ENCODE measurements around the gene ROBO1. TPM values are rescaled to one million over a fixed set of nuclear protein-coding genes. Genes with fewer than 3 reads are reported as not detected.

Gene ROBO1
- polyA plus RNA-seq, 3 donors = 86.9 to 107 (median 102) TPM

- no peak for DNase-seq
Observed at GRCh38 chr3:79172241-79172640, 595.6 kb downstream of the ROBO1 start.

DNA sequence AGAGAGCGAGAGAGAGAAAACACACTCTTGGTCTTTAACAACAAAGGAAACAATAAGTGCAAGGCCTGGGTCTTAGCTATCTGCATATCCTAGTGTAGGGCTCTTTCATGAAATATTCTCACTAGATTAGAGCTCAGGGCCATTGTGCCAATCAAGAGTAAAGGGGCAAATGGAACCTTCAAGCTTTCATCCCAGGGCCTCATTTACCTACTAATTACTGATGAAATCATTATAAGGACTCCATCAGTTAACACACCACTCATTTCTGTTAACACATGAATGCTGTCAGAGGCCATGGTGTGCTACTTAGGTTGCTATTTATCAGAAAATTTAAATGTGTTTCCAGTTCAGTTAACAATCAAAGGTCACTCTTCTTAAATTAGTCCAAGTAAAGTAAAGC lies 597.8 kb downstream of the ROBO1 start:
- no peak for DNase-seq

DNA sequence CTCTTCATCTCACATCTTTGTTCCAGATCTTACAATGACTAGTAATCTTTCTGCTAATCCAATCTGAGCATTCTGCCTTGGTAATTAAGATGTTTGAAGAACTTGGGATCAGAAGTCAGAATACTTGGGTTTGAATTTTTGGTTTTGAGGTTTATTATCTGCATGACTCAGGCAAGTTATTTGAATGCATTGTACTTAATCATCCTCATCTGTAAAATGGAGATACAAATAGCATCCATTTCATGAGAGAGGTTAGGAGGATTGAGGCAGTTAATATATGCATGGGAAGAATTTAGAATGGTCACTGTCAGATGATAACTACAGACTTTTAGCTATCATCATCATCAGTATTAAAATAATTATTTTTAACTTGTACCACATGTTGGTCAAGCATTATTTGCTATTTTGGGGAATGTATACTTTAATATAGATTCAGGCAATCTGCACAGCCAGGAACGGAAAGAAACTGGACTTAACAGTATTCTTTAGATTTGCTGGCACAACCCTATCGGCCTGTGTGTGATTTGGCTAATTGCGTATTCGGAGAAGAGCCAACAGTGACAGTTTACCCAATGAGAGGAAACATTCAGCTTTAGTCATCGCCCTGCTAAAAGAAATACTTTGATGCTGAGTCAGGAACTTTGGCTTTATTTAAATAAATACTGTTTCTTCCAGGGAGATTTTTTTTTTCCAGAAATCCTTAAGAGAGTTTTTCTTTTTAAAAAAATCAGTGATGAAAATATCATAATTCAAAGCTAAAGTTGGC lies 600.0 kb downstream of the ROBO1 start:
- no peak for DNase-seq

- DNase-seq = no peak
Observed at GRCh38 chr3:79162653-79163052, 605.1 kb downstream of the ROBO1 start.

DNA sequence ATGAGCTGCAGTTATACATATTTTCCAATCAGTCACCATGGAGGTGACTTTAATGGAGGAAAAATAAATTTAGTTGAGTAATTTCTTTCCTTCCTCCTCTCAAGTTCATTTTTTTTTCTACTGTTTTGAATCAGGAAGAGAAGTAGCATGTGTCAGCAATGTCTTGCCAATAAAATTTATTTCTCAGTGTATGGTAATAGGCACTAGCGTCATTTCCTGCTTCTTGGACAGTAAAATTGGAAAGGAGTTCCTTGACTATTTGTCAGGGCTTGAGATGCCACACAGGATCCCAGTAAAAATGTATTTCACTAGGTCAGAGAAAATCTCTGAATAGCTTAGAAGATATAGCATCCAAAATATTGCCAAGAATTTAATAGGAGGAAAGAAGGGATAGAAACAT lies 605.9 kb downstream of the ROBO1 start:
- no peak for DNase-seq

- DNase-seq = no peak
Observed at GRCh38 chr3:79160421-79160820, 607.4 kb downstream of the ROBO1 start.

DNA sequence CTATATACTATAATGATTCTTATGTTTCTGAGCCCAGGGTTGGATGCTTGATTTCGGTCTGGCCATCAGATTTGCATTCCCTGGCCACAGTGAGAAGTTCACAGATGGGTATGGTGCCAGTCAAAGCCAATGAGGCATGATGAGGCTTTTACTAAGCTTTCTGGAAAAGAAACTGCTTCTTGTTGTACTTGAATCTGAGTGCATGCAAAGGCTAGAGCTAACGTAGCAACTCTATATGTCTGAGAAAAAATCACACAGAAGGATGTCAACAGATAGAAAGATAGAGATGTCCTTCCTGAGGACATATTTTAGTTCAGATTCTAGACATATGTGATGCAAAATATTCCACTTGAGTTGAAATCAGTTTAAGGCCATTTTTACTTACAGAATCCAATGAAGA lies 608.1 kb downstream of the ROBO1 start:
- DNase-seq = no peak

DNA sequence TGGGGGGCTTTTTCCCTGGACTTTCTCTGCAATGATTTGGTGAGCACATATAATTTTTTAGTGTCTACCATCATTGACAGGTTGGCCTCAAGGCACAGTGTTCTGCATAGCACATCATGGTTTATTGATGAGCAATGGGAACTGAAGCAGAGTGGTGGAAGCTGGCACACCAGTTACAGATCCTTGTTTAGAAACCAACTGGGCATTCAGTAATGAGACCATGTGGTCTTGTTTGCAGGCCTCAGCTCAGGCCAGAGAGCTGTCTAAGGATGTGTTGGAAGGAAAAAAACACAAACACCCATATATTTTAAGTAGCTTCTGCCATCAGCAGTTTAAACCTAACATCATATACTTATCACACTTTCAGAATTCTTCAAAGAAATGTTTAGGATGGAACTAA lies 610.6 kb downstream of the ROBO1 start:
- DNase-seq = no peak

DNA sequence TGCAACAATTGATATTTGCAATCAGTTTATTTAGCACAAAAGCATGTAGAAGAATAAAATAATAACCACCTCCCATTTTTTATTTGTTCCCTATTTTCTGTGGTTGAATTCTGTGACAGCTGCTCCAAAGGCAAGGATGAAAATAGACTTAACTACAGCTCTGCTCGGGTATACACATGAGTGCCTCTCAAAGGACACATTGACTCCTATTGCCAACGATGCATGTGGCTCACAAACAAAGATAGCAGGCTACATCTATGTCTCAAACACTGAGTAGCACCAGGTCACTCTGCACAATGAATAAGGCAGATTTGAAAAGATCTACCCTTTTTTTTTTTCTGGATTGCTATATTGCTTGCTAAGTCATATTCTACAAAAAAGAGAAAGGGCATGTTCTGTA lies 612.9 kb downstream of the ROBO1 start:
- DNase-seq = no peak

DNA sequence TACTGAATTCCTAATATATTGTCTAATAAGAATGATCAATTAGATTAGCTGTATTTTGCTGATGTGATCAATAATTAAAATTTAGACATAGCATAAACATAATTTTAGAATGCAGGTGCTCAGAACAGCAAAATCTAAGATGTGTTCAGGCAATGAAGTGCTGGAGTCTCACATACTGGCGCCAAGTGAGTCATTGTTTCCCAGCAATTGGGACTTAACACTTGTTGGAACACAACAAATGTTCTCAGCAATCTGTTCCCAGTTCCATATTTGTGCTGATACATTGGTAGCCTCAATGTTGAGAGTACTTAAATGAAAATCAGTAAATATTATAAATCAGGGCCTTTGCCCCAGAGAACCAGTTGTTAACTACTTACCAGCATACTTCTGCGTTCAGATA lies 619.0 kb downstream of the ROBO1 start:
- no peak for DNase-seq

DNA sequence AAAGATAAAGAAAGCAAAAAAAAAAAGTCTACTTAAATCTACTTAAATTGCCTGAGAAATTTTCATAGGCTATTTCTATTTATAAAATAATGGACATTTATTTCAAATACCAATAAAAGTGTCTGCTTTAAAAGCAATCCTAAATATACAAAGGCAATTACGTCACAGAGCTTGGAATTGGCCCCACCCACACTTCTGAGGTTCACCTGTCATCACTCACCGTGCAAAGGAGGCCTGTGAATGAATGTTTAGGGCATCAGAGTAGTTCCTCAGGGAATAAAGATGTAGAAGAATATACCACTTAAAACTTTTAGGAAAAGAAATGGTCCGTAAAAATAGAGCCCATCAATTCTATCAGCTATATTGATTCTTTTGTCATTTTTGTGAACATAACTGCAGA lies 621.8 kb downstream of the ROBO1 start:
- DNase-seq = no peak

GRCh38 chr3:79140708-79141107 lies 627.1 kb downstream of the ROBO1 start:
- DNase-seq = no peak

GRCh38 chr3:79139395-79140068 lies 628.3 kb downstream of the ROBO1 start:
- DNase-seq = no peak

- DNase-seq = no peak
Observed at GRCh38 chr3:79125313-79125984, 642.3 kb downstream of the ROBO1 start.

DNA sequence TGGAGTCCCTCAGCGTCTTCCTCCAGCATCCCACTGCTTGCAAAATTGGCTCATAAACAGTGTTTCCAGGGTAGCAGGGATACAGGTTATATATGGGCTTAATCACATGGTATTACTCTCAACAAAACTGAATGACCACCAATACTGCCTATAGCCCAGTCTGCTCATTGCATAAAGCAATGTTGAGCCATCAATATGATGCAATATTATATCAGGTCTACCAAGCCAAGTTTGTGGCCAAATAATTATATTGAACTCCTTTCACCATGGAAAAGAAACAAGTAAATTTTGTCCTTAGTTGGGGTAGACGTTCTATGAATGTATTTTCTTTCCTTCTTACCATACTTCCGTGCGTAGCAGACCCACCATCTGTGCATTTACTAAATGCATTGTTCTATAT lies 652.3 kb downstream of the ROBO1 start:
- DNase-seq = no peak

DNA sequence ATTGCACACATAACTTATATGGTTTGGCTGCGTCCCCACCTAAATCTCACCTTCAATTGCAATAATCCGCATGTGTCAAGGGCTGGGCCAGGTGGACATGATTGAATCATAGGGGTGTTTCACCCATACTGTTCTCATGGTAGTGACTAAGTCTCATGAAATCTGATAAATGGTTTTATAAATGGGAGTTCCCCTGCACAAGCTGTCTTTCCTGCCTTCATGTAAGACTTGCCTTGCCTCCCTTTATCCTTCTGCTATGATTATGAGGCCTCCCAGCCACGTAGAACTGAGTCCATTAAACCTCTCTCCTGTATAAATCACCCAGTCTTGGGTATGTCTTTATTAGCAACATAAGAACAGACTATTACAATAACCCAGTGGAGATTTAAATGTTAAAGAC lies 653.9 kb downstream of the ROBO1 start:
- no peak for DNase-seq

- DNase-seq = peak; percentile 46
Observed at GRCh38 chr3:79111375-79112052, 656.3 kb downstream of the ROBO1 start.

DNA sequence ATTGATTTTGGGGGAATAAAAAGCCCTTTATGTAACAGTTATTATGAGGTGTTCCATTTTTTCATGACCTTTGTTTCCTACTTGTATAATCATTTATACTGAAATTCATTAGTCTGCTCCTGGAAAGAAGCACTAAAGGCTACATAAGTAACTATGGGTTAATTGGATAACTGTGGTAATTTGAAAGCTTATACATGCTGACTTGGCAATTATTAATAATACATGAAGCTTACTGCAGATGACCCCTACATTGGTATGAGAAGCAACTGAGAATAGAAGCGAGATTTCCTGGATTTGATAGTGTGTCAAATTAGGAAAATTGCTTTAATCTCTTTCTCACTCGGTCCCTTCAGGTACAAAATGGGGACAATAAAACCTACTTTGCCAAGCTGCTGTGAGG lies 658.0 kb downstream of the ROBO1 start:
- DNase-seq = no peak

DNA sequence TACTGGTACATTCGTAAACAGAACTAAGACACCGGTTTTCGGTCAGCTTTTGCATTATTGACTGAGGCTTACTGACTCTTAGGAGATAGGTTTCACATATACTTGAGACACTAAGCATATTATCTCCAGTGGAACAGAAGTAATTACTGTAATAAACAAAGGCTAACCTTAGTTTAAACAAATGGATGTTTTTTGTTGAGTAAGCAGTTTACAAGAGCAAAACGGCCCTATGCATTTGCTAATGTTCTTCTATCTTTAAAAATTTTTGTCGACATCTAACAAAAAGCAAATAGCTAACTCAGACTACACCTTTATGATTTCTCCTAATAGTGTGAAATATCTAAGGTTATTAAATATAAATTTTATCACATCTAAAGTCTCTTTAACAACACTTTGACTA lies 664.5 kb downstream of the ROBO1 start:
- no peak for DNase-seq

- DNase-seq = no peak
Observed at GRCh38 chr3:79097964-79098660, 669.7 kb downstream of the ROBO1 start.

- DNase-seq = no peak
Observed at GRCh38 chr3:79094654-79095053, 673.1 kb downstream of the ROBO1 start.

DNA sequence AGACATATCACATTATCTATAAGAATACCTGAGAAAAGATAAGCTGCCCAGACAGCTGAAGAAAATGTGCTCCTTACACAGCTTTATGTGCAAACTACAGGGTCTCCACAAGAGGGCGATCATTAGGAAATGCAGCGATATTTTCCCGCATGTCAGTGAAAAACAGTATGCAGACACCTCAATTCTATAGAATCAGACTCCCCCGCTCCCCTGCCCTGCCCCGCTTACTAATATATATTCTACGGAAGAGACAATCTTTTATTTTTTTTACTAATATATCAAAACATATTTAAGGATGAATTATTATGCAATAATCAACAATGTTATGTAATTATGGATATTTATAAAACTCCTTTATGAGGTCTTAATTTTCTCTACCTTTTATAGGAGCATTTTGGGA lies 681.3 kb downstream of the ROBO1 start:
- DNase-seq = peak; percentile 57

Data from renal pelvis (tissue), 4 donors.